Measurements from ENCODE around the gene RALGPS1. TPM values are rescaled to one million over a fixed set of nuclear protein-coding genes. Genes with fewer than 3 reads are reported as not detected.

RALGPS1 gene
- total and polyA plus RNA-seq, 4 experiments from 2014 or later: 0.84 to 10.3 (median 5.8) TPM

DNA sequence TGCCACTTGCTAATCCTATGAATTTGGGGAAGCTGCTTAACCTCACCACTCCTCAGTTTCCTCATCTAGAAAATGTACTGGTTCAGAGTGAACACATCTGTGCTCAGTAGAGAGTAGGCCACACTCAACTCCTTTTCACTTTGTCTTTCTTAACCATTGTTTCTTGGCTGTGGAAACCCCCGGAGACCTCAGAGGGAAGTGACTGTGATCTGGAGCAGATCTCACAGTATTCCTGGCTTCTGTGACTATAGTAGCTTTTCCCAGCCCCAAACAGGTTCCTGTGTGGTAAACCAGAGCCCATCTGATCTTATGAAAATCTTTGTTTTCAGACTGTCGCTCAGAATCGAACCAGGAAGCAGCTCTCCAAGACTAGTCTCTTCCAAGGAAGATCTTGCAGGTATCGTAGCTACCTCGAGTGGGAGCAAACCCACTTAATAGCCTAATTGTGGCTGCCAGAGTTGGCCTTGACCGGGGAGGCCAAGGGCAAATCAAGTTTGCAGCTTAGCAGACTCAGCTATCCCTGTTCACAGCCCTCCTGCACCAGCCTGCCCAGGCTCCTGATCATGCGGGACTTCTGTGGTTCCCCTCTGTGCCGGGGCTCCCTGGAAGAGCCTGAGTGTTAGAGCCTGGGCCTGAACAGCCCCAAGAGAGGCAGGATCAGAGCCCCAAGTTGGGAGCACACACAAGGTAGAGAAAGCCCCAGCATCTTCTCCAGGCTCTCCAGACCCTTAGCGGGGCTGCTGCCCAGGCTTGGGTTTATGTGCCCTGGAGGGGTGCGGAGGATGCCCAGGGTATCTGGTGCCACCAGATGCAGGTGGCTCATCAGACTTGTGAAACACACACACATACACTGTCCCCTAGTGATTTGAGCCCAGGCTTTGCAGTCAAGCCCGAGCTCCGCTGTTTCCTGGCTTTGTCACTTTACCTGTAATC lies 260.1 kb downstream of the RALGPS1 start:
- Histone ChIP-seq H3K9me3 (ENCODE audit: control insufficient read depth in 1 of 2, low read length in 2 of 2) (no peaks in the 10 kb centered on the region), H3K27me3 (ENCODE audit: insufficient read depth, low read length) (no peaks in the 10 kb centered on the region), H3K4me3 (ENCODE audit: low read length in 2 of 2) (no peak overlapping the region), H3K4me1 (ENCODE audit: insufficient read depth, low read length) (no peaks in the 10 kb centered on the region), H3K36me3 (ENCODE audit: insufficient read depth, low read length) (no peaks in the 10 kb centered on the region), H3K27ac (ENCODE audit: low read depth, low read length) (no peak overlapping the region)
- Mint-ChIP-seq H3K27me3 (no peaks in the 10 kb centered on the region), H3K4me3 (no peak overlapping the region), H3K27ac (no peak overlapping the region), H3K36me3 (peaks cover 4 to 8% of the 10 kb centered on the region in 2 donors), H3K9me3 (no peaks in the 10 kb centered on the region), H3K4me1 (no peaks in the 10 kb centered on the region)
- intact Hi-C loops (cut with micrococcal nuclease): no loop called here
- CTCF ChIA-PET (ENCODE audit: partially characterized antibody): no interaction called here
- POLR2A ChIA-PET (ENCODE audit: partially characterized antibody): no interaction called here
- DNase-seq: no peak

DNA sequence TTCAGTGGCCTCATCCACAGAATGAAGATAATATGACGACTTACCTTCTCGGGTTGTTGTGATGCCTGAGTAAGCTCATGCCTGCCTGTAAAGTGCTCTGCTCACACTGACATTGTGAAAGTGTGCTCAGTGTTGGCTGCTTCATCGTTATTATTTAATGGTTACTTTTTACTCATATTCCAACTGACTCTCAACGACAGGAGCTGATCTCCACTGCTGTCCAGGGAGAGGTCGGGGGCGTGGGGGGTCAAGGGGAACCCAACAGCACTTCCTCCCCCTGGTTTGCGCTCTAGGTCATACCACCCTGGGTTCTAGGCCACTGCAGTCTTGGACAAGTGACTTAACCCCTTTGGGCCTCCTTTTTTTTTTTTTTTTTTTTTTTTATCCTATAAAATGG lies 260.7 kb downstream of the RALGPS1 start:
- Histone ChIP-seq H3K27me3 (ENCODE audit: insufficient read depth, low read length) (no peaks in the 10 kb centered on the region), H3K36me3 (ENCODE audit: insufficient read depth, low read length) (no peaks in the 10 kb centered on the region), H3K27ac (ENCODE audit: low read depth, low read length) (no peak overlapping the region), H3K9me3 (ENCODE audit: control insufficient read depth in 1 of 2, low read length in 2 of 2) (no peaks in the 10 kb centered on the region), H3K4me1 (ENCODE audit: insufficient read depth, low read length) (no peaks in the 10 kb centered on the region), H3K4me3 (ENCODE audit: low read length in 2 of 2) (no peak overlapping the region)
- H3K4me1 Mint-ChIP-seq: no peaks in the 10 kb centered on the region
- DNase-seq: no peak
- POLR2A ChIA-PET (ENCODE audit: partially characterized antibody): no interaction called here
- no peaks in the 10 kb centered on the region for H3K9me3 Mint-ChIP-seq
- H3K27me3 Mint-ChIP-seq: no peaks in the 10 kb centered on the region
- peaks cover 4 to 8% of the 10 kb centered on the region in 2 donors for H3K36me3 Mint-ChIP-seq
- no peak overlapping the region for H3K27ac Mint-ChIP-seq
- intact Hi-C loops (cut with micrococcal nuclease): no loop called here
- no peak overlapping the region for H3K4me3 Mint-ChIP-seq
- CTCF ChIA-PET (ENCODE audit: partially characterized antibody): no interaction called here

DNA sequence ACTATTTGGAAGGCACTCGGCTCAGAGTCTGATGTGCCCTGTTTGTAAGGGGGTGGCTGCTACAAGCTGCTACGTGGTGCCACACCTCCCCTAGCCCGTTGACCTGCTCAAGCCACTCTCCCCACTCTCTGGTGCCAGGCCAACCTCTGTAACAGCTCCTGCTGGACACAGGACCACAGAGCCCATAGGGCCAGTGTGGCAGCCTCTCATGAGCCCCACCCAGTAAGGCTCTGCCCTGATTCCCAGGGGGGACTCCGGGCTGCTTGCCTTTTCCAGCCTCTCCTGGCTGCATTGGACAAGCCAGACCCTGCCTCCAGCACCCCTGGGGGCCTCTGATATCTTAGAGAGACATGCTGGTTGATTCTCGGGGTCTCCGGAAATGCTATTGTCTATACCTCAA lies 261.2 kb downstream of the RALGPS1 start:
- H3K4me3 Mint-ChIP-seq: no peak overlapping the region
- ChIA-PET POLR2A (ENCODE audit: partially characterized antibody) (no interaction called here), CTCF (ENCODE audit: partially characterized antibody) (no interaction called here)
- Histone ChIP-seq H3K27ac (ENCODE audit: low read depth, low read length) (no peak overlapping the region), H3K9me3 (ENCODE audit: control insufficient read depth in 1 of 2, low read length in 2 of 2) (no peaks in the 10 kb centered on the region), H3K4me1 (ENCODE audit: insufficient read depth, low read length) (no peaks in the 10 kb centered on the region), H3K4me3 (ENCODE audit: low read length in 2 of 2) (no peak overlapping the region), H3K27me3 (ENCODE audit: insufficient read depth, low read length) (no peaks in the 10 kb centered on the region), H3K36me3 (ENCODE audit: insufficient read depth, low read length) (no peaks in the 10 kb centered on the region)
- peaks cover 4 to 8% of the 10 kb centered on the region in 2 donors for H3K36me3 Mint-ChIP-seq
- no peak for DNase-seq
- no peaks in the 10 kb centered on the region for H3K4me1 Mint-ChIP-seq
- no peaks in the 10 kb centered on the region for H3K9me3 Mint-ChIP-seq
- intact Hi-C loops (cut with micrococcal nuclease): no loop called here
- no peaks in the 10 kb centered on the region for H3K27me3 Mint-ChIP-seq
- H3K27ac Mint-ChIP-seq: no peak overlapping the region

DNA sequence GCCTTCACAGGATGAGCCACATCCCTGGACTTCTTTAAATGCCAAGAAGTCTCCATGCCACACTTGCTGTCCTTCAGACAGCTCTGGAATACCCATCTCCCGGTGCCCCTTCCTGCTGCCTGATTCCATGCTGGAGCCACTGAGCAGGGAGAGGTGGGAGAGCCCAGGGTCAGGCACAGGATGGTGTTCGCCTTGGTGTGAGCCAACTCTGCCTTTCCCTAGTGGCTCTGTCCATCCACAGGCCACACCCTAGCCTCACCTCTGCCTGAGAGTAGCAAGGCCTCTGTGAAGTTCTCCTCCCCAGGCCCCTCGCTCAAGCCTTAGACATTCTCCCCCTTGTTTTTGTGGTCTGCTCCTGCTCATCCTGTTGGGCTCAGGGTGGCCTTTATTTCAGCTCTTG lies 262.0 kb downstream of the RALGPS1 start:
- no peaks in the 10 kb centered on the region for H3K9me3 ChIP-seq (ENCODE audit: control insufficient read depth in 1 of 2, low read length in 2 of 2)
- no peak overlapping the region for H3K4me3 Mint-ChIP-seq
- H3K4me3 ChIP-seq (ENCODE audit: low read length in 2 of 2): no peak overlapping the region
- no peaks in the 10 kb centered on the region for H3K9me3 Mint-ChIP-seq
- no peak overlapping the region for H3K27ac ChIP-seq (ENCODE audit: low read depth, low read length)
- no peaks in the 10 kb centered on the region for H3K27me3 ChIP-seq (ENCODE audit: insufficient read depth, low read length)
- intact Hi-C loops (cut with micrococcal nuclease): no loop called here
- DNase-seq: no peak
- H3K27ac Mint-ChIP-seq: no peak overlapping the region
- H3K4me1 Mint-ChIP-seq: no peaks in the 10 kb centered on the region
- peaks cover 4 to 8% of the 10 kb centered on the region in 2 donors for H3K36me3 Mint-ChIP-seq
- no peaks in the 10 kb centered on the region for H3K4me1 ChIP-seq (ENCODE audit: insufficient read depth, low read length)
- no peaks in the 10 kb centered on the region for H3K27me3 Mint-ChIP-seq
- ChIA-PET CTCF (ENCODE audit: partially characterized antibody) (no interaction called here), POLR2A (ENCODE audit: partially characterized antibody) (no interaction called here)
- no peaks in the 10 kb centered on the region for H3K36me3 ChIP-seq (ENCODE audit: insufficient read depth, low read length)

DNA sequence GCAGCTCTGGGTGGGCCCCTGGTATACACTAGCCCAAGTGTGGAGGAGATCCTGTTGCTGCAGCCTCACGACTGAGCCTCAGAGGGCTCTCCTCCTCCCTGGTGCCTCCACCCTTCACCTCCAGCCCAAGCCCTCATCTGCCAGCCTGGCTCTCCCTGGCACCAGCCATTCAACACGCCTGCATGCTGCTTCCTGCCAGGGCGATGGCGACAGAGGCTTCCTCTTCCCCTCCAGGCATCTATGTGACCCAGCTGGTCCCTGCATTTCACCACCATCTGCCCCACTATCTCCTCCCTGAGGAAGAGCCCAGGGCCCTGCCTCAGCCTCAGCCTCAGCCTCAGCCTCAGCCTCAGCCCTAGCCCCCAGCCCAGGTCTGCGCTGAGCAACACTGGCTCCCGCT lies 262.6 kb downstream of the RALGPS1 start:
- H3K4me1 ChIP-seq (ENCODE audit: insufficient read depth, low read length): no peaks in the 10 kb centered on the region
- no peaks in the 10 kb centered on the region for H3K9me3 ChIP-seq (ENCODE audit: control insufficient read depth in 1 of 2, low read length in 2 of 2)
- no peaks in the 10 kb centered on the region for H3K9me3 Mint-ChIP-seq
- H3K27me3 Mint-ChIP-seq: no peaks in the 10 kb centered on the region
- DNase-seq: no peak
- intact Hi-C loops (cut with micrococcal nuclease): no loop called here
- H3K27ac ChIP-seq (ENCODE audit: low read depth, low read length): no peak overlapping the region
- ChIA-PET POLR2A (ENCODE audit: partially characterized antibody) (no interaction called here), CTCF (ENCODE audit: partially characterized antibody) (no interaction called here)
- no peaks in the 10 kb centered on the region for H3K36me3 ChIP-seq (ENCODE audit: insufficient read depth, low read length)
- H3K27ac Mint-ChIP-seq: no peak overlapping the region
- H3K36me3 Mint-ChIP-seq: peaks cover 4 to 8% of the 10 kb centered on the region in 2 donors
- no peaks in the 10 kb centered on the region for H3K4me1 Mint-ChIP-seq
- no peak overlapping the region for H3K4me3 ChIP-seq (ENCODE audit: low read length in 2 of 2)
- H3K4me3 Mint-ChIP-seq: no peak overlapping the region
- H3K27me3 ChIP-seq (ENCODE audit: insufficient read depth, low read length): no peaks in the 10 kb centered on the region

DNA sequence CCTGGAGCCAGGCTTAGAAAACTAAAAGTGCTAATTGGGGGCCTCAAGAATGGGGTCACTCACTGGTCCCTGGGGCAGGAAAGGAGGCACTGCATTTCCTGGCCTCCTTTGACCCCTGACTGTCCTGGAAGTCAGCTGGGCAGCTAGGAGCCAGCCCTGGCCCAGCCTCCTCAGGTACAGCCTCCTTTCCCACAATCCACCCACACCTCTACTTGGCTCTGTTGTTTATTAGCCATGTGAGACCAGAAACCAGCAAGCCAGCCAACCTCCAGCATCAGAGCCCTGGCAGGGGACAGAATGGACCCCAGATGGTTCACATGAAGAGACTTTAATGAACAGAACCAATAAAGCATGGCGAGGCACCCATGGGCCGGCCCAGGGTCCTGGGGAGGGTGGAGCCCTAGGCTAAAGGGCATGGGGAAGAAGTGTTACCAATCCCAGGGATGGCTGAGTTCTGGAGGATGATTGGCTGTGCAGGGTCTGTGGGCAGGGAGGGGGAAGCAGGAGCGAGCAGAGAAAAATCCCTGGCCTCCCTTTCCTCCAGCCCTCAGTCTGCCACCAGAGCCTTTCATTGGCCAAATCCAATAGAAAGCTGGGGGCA lies 263.2 kb downstream of the RALGPS1 start:
- no peak overlapping the region for H3K27ac ChIP-seq (ENCODE audit: low read depth, low read length)
- no peaks in the 10 kb centered on the region for H3K9me3 ChIP-seq (ENCODE audit: control insufficient read depth in 1 of 2, low read length in 2 of 2)
- peak overlapping the region in 1 of 7 donors; percentile 7 for H3K27ac Mint-ChIP-seq
- H3K4me3 ChIP-seq (ENCODE audit: low read length in 2 of 2): no peak overlapping the region
- CTCF ChIA-PET (ENCODE audit: partially characterized antibody): no interaction called here
- peaks cover 4 to 8% of the 10 kb centered on the region in 2 donors for H3K36me3 Mint-ChIP-seq
- no peaks in the 10 kb centered on the region for H3K9me3 Mint-ChIP-seq
- no peaks in the 10 kb centered on the region for H3K4me1 Mint-ChIP-seq
- no peak overlapping the region for H3K4me3 Mint-ChIP-seq
- no peak for DNase-seq
- POLR2A ChIA-PET (ENCODE audit: partially characterized antibody): no interaction called here
- no peaks in the 10 kb centered on the region for H3K27me3 Mint-ChIP-seq
- H3K36me3 ChIP-seq (ENCODE audit: insufficient read depth, low read length): no peaks in the 10 kb centered on the region
- no peaks in the 10 kb centered on the region for H3K4me1 ChIP-seq (ENCODE audit: insufficient read depth, low read length)
- intact Hi-C loops (cut with micrococcal nuclease): no loop called here
- no peaks in the 10 kb centered on the region for H3K27me3 ChIP-seq (ENCODE audit: insufficient read depth, low read length)

DNA sequence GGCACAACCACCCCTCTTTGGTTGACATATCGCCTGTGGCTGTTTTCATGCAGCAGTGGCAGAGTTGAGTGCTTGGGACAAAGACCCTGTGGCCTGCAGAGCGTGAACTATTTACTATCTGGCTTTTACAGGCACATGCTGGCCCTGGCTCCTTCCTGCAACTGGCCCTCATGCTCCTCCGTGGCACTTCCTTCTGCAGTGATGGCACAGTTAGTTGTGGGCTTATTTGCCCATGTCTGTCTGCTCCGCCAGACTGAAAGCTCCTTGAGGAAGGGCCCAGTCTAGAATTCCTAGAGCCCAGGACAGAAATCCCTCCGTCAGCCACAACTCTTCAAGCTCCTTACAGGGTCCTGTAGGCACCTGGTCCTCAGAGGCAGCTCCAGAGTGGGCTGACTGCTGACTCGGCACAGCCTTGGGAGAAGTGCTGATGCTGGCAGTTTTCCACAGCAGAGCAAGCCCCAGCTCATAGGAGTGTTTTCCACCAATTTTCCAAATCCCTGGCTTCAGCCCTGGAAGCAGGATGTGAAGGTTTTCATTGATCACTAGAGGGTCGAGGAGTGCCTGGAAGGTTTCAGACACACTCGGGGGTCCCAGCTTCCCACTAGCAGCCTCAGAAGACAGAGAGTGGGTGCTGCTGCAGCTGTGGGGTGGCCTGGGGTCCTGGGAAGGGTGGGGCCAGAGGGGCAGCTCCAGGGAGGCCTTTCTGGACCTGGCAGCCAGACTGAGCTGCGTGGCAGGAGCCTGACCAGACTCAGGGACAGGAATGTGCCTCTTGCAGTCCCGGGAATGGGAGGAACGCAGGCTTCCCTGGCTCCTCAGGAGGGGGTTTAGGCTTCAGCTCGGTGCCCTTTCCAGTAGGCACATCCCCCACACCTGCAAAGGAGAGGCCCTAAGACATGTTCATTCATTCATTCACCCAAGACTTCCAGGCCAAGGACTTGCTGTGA lies 264.4 kb downstream of the RALGPS1 start:
- H3K4me3 Mint-ChIP-seq: no peak overlapping the region
- no peaks in the 10 kb centered on the region for H3K4me1 Mint-ChIP-seq
- peaks cover 4 to 8% of the 10 kb centered on the region in 2 donors for H3K36me3 Mint-ChIP-seq
- ChIA-PET POLR2A (ENCODE audit: partially characterized antibody) (no interaction called here), CTCF (ENCODE audit: partially characterized antibody) (no interaction called here)
- H3K4me1 ChIP-seq (ENCODE audit: insufficient read depth, low read length): no peaks in the 10 kb centered on the region
- H3K27me3 ChIP-seq (ENCODE audit: insufficient read depth, low read length): no peaks in the 10 kb centered on the region
- H3K27ac Mint-ChIP-seq: peak overlapping the region in 1 of 7 donors; percentile 35
- no peak overlapping the region for H3K4me3 ChIP-seq (ENCODE audit: low read length in 2 of 2)
- H3K36me3 ChIP-seq (ENCODE audit: insufficient read depth, low read length): no peaks in the 10 kb centered on the region
- no peaks in the 10 kb centered on the region for H3K27me3 Mint-ChIP-seq
- intact Hi-C loops (cut with micrococcal nuclease): no loop called here
- DNase-seq: no peak
- H3K27ac ChIP-seq (ENCODE audit: low read depth, low read length): no peak overlapping the region
- H3K9me3 ChIP-seq (ENCODE audit: control insufficient read depth in 1 of 2, low read length in 2 of 2): no peaks in the 10 kb centered on the region
- H3K9me3 Mint-ChIP-seq: no peaks in the 10 kb centered on the region
